GM04504 (cell line): ENCODE results near the gene TUBGCP2.
"Not testable (repeated sequence)": the region's sequence is repeated elsewhere in the genome, so short reads cannot be mapped to it uniquely, and the experiment has no call there.

Source experiments
- DNase-seq: peaks from one replicate; pipeline ENCODE4 v3.0.0-alpha.2; 2012; ENCODE audit warnings: low read depth

The TUBGCP2 gene

DNA sequence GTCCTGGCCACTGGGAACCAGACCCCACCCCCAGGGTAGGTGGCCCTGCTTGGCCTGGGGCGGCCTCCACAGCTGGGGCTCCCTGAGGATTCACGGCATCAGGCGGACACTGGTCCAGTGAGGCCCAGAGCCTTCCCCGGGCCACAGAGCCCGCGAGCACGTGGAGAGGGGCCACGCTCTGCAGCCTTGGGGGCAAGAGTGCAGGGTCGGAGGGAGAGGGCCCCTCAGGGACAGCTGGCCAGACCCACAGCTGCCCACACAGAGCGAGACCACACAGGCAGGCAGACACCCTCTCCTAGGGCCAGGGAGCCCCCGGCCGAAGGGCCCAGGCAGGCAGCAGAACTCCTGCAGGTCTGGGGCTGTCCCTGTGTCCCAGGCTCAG lies 60.3 kb downstream of the TUBGCP2 start:
- no peak for DNase-seq

DNA sequence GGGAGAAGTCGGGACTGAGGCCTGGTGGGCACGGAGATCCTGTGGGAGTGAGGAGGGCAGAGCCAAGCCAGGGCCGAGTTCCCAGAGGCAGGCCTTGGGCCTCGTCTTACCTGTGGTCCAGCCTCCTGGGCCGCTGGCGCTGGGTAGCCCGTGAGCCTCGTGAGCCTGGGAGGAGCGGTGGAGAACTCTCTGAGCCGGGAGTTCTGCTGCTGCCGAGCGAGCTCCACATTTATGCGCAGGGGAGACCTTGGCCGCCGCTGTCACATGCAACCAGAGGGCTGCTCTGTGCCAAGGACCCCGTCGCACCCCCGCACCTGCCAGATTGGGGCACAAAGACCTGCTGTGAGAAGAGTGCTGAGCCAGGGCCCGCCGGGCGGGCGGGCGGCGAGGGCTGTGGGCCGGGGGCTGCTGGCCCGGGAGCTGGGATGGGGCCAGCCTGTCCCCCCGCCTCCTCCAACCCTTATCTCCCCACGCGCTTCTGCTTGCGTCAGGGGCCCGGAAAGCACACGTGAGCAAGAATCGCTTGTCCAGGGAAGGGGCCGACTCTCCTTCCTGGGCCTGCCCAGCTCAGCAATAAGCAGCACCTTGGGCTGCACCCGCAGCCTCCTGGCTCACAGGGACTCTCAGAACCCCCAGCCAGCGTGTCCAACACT lies 60.9 kb downstream of the TUBGCP2 start:
- no peak for DNase-seq

DNA sequence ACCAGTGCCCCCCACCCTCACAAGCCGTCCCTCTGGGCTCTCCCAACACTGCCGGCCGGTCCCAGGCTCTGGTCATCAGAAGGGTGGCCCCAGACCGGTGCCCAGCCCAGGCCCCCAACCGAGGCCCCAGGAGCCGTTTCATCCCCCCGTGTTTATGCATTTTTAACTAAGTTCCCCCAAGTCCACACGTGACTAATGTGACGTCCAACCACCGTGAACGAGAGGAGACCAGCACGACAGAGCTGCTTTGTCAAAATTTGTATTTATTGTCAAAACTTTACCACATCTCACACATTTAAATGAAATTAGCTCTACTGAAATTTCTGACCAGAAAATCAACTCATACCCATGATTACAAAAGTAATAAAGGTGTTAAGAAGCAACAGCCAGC lies 62.4 kb downstream of the TUBGCP2 start:
- DNase-seq, result no peak

DNA sequence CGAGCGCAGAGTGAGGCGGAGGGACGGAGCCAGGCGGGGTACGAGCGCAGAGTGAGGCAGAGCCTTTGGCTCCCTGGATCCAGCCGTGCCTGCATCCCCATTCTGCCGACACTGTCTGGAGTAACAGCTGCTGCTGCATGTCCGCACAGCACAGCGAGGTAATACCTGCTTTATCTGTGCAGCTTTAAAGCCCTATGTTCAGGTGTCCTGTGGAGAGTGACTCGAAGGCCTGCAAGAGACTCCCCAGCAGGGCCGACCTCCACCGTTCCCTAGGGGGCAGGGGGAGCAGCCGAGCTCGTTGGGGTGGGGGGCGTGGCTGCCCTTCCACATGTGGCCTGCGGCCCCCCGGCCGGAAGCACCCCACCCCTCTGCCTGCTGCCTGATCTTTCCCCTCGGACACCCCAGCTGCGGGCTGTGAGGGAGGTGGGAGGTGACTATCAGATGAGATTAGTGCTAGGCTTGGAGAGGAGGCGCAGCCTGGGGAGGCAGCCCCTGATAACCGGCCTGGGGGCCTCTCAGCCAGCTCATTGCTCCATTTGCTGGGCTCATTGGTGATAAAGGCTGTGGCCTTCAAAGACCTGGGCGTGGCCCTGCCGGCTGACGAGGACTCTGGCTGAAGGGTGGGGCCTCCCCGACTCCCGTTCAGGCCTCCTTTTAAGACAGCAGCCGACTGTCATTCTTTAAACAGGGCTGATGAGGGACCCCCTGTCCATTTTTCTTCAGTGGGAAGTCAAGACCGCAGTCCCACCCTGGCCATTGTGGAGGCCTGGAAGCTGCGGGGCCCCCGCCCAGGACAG lies 63.0 kb downstream of the TUBGCP2 start:
- no peak for DNase-seq

DNA sequence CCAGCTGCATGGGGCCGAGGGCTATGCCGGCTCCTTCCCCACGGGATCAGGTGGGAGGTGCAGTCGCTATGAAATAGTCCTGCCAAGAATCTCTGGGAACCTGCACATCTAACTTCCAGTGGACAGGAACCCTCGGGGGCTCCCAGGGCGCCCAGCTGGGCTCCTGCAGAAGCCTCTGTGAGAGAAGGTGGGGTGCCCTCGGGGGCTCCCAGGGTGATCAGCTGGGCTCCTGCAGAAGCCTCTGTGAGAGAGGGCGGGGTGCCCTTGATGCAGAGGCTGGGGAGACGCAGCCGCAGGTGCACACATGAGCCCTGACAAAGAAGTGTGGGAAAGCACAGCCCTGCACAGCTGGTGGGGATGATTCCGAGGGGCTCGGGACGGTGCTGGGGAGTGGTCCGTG lies 65.1 kb downstream of the TUBGCP2 start:
- DNase-seq, result no peak

DNA sequence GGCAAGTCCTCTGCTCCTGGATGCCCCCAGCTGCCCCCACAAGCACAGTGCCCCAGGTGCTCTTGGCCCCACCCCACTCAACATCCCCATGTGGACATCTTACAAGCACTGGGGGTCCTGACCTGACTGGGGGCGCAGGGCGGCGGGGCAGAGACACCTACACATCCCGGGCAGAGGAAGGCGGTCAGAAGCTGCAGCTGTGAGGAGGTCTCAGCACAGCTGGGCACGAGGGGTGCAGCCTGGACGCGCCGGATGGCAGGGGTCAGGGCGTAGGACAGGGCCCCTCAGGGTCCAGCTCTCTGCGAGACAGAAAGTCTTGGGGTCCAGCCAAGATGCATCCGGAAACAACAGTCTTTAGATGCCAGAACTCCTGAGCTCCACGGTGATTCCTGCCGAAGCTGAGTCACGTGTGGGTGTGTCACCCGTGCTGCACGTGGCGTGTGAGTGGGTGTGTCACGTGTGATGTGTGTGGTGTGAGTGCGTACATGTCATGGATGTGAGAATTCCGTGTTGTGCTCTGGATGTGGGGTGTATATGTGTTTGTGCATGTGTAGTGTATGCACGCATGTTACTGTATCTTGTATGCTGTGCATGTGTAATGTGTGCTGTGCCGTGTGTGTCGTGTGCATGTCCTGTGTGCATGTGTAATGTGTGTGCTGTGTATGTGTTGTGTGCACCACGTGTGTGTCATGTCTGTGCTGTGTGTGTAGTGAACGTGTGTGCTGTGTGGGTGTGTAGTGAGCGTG lies 65.9 kb downstream of the TUBGCP2 start:
- DNase-seq, result no peak

DNA sequence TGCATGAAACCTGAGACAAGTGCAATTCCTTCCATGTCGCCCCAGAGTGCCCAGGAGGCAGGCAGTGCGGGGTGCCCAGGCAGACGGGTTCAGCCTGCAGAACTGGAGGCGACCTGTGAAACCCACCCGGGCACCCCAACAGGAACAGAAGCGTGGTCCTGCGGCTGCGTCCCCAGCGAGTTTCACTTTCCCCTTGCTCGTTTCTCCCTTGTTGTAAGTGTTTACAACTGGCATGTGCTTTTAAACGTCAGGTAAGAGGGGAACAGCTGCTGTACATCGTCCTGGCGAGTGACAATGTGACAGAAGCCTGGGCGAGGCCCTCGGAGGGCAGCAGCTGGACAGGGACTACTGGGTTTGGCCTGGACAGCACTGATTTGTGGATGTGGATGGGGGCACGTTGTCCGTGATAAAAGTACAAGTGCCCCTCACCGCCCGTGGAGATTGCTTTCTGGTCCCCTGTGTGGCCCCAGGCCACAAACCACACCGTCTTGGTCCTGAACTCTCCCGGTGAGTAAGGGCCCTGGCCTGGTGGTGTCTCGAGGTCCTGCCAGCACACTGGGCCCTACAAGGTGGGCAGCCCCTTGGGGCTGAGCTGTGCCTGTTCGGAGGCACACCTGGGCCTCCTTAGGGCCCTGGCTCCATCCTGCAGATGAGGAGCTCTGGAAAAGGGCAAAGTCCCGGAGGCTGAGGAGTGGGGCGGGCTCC lies 67.0 kb downstream of the TUBGCP2 start:
- DNase-seq, result no peak

DNA sequence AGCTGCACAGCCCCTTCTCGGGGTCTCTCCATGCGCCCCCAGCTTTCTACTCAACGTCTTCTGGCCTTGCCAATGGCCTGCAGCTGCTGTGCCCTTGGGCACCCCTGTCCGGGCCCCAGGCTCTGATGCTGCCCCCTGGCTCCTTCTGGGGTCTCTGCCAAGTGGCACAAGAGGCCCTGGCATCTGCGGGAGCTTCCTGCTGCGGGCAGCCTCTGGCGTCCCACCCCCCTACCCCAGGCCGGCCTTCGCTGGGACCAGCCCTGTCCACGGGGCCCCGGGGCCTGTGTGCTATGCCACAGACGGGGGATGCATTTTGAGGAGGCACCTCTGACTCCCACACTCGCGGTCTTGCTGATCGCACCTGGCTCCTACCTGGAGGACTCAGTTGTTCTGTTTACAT lies 68.7 kb downstream of the TUBGCP2 start:
- no peak for DNase-seq

DNA sequence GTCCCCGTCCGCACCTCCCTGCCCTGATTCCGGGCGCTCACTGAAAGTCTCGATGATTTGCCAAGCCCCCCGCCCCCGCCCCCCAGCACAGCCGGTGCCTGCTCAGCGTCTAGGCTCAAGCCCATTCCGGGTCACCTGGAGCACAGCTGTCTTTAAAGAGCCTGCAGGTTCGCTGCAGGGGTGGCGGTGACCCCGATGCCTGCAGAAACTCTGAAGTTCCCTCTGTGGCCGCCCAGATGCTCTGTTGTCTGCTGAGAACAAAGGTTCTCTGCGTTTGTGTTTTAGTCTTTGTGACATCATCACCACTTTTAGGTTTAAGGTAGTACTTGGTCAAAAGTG lies 70.2 kb downstream of the TUBGCP2 start:
- DNase-seq, result no peak

DNA sequence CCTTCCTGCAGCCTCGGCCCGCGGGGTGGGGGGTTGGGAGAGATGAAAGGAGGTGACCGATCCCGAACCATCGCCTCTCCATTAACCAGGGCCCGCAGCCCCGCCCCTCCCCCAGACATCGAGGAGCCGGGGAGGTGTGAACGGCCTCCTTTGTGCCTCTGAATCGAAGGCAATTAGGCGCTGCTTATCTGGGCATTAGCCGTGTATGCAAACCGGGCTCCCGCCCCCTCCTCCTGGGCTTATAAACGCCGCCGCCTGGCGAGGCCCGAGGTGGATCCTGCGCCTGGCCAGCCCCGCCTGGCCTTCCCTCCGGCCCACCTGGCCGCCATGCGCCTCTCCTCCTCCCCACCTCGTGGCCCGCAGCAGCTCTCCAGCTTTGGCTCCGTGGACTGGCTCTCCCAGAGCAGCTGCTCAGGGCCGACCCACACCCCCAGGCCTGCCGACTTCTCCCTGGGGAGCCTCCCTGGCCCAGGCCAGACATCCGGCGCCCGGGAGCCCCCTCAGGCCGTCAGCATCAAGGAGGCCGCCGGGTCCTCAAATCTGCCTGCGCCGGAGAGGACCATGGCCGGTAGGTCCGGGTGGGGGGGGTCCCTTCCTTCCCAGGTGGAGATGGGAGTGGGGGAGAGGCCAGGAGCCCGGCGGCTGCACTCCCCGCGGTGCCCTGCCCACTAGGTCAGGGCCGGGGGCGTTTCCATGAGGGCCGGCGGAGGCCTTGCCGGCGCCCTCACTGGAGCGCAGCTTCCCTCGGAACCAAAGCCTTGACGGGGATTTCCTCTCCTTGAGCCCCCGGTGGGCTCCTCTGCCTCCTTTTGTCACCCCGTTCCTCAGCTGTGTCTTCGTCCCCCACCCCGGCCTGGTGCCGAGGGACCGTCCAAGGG lies 70.8 kb downstream of the TUBGCP2 start, which contains the start of gene VENTX:
TSS of gene VENTX (plus strand) at position 268 of the 878 bp plus-strand sequence. CDS start at position 328, 60 bp downstream.
- no peak for DNase-seq

DNA sequence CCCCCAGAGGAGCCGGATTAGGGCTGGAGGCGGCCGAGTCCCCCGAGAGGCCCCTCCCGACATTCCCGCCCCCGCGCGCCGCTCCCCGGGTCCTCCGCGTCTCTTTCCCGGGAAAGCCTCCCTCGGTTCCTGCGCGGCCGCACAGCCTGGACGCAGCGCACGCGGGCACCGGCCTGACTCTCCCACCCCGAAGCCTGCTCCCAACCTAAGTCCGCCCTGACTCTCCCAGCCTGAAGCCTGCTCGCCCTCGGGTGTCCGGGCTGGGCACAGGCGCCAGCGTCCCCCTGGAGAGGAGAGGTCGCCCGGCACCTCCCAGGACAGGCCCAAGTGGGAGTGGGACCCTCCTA lies 71.5 kb downstream of the TUBGCP2 start:
- no peak for DNase-seq

DNA sequence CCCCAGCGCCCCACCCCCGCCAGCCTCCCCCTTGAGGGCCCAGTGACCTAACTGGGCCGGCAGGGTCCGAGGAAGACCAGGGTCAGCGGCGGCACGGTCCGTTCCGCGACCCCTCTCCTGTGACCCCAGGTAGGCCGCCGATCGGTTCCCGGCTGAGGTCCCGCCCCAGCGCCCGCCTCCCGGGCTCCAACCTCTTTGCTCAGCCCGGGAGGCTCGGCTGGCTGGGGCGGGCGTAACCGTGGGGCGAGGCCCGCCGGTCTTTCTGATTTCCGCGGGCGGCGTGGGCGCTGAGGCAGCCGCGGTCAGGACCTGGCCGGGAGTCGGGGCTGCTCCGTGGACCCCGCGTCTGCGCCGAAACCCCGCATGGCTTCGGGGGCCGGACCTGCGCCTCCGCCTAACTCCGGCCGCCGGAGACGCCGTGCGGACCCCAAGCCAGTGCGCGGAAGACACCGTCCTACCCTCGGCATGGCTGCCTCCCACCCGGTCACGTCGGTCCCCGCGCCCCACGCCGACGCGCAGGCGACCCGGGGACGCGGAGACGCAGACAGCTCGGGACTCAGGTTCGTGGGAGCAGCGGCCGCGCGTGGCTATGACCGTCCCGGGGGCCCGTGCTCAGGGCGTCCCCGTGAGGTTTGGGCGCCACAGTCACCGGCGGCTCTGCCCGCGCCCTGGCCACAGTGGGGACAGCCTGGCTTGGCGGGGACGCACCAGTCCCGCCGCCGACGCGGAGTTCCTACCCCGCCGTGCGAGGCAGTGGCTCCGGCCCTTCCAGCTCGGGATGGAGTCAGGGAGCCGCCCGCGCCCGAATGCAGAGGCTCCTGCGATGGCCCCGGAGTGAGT lies 72.1 kb downstream of the TUBGCP2 start:
- DNase-seq, result no peak

DNA sequence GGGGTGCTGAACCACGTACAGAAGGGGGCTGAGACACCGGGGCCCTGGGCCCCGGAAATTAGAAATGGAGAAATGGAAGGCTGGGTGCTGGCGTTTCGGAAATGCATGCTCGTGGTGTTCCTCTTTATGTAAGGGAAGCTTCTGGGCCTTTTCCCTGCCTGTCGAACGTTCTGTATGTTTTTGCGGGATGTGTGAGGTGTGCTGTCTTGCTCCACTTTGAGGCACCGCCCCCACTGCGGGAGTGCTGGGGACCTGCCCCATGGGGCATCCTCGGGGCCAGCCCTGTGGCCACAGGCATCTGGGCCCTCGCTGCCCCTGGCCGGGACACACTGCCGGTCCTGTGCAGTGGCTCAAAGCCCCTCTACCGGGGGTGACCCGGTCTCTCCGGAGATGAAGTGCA lies 72.7 kb downstream of the TUBGCP2 start:
- no peak for DNase-seq

DNA sequence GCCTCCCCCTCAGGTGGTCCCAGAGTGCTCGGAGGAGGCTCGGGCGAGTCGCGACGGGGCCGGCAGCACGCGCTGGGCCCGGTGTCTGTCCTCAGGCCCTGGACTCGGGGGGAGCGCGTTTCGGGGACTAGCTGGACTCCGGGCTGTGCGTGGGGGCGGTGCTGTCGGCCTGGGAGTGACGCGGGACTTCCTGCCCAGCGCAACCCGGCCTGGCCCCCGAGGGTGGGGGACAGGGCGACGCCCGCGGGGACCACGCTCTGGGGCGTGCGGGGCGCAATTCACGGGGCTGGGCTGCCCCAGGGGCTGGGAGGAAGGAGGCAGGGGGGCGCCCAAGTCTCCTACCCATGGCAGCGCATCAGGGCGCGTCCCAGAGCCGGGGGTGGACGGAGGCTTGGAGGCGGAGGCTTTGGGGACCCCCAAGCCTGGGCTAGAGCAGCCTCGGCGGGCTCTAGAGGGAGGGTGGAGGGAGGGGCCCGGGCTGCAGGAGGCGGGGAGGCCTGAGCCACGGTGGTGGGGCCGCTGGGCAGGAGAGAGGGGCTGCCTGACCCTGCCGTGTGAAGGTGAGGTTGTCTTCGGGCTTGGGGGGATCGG lies 73.3 kb downstream of the TUBGCP2 start:
- DNase-seq, result no peak

DNA sequence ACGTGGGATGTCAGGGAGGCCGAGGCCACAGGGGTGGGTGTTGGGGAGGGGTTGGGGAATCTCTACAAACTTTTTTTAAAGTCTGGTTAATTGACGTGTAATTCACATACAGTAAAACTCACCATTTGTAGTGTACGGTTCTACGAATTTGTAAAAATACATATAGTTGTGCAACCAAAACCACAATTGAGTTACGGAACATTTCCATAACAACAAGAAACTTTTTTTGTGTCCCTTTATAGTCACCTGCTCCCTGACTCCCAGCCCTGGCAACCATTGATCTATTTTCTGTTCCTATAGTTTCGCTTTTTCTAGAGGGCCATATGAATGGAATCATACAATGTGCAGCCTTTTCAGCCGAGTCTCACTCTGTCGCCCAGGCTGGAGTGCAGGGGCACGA lies 73.9 kb downstream of the TUBGCP2 start:
- not testable (repeated sequence) for DNase-seq

DNA sequence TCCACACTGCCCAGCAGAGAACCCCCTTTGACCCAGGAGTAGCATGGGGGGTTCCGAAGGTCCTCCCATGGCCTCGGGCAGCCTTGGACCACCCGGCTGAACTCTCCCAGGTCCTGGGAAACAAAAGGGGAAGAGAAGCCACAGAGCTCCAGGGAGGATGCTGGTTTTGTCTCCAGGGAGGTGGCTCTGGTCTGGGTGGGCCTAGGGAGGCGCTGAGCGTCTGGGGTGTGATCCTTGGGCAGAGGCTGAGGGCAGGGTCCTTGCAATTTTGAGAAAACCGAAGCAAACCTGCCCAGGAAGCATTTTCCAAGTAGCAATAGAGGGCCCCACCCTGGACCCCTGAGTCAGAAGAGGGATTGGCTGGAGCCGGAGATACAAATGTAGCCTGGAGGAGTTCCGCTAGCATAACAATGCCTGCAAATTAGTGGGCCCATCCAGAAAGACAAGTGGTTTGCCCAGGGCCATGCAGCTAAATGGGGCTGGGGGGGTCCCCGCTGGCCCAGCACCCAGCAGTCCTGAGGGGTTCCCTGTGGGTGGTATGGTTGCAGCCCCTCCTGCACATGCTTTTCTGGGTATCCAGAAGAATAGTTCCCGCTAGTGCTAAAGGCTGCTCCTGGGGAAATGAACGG lies 76.6 kb downstream of the TUBGCP2 start:
- no peak for DNase-seq

DNA sequence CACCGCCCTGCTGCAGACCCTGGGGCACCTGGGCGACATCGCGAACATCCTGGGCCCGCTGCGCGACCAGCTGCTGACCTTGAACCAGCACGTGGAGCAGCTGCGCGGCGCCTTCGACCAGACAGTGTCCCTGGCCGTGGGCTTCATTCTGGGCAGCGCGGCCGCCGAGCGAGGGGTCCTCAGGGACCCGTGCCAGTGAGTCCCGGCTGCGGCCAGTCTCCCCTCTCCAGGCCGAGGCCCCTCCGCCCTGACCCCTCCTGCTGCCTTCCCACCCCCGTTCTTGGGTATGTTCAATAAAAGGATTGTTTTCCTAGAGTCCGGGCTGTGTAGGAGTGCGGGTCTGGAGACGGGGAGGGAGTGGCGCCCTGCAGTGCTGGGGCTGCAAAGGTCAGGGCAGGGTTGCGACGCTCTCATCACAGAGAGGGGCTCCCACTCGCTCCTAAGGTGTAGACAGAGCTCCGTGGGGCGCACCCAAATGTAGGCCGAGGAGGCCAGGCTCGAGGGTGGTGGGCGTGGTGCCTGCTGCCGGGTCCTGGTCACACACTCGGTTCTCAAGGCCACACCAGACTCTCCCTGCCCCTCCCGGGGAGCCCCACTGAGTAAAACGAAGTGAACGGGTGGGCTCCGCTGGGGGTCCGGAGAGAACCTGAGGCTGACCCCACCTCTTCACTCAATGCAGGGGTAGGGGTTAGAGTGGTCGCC lies 77.3 kb downstream of the TUBGCP2 start:
- DNase-seq, result no peak

DNA sequence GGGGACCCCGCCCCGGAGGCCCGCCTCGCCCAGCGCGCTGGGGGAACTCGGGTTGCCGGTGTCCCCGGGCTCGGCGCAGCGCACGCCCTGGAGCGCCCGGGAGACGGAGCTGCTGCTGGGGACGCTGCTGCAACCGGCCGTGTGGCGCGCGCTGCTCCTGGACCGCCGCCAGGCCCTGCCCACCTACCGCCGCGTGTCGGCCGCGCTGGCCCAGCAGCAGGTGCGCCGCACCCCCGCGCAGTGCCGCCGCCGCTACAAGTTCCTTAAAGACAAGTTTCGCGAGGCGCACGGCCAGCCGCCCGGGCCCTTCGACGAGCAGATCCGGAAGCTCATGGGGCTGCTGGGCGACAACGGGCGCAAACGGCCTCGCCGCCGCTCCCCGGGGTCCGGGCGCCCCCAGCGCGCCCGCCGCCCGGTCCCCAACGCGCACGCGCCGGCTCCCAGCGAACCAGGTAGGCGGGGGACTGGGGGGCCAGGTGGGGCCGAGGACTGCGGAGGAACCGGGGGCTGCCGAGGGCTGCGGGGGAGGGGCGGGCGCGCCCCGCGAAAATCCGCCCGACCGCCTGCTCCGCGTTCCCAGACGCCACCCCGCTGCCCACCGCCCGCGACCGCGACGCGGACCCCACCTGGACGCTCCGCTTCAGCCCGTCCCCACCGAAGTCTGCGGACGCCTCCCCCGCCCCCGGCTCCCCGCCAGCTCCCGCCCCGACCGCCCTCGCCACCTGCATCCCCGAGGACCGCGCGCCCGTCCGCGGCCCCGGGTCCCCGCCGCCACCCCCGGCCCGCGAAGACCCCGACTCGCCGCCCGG lies 78.1 kb downstream of the TUBGCP2 start:
- no peak for DNase-seq

DNA sequence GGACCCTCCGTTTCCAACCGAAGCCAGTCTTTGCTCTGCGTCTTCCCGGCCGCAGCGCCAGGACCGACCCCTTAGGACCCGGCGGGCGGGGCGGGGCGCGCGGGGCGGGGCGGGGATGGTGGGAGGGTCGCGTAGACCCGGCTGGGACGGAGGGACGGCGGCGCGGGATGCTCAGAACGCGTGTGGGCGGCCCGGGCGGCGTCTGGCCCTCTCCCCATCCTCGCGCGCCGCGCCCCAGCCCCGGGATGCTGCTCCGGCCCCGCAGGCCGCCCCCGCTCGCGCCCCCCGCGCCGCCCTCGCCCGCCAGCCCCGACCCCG lies 78.7 kb downstream of the TUBGCP2 start, which contains the start of gene UTF1:
TSS of gene UTF1 (plus strand) at position 174 of the 318 bp plus-strand sequence. CDS start at position 246, 72 bp downstream.
- no peak for DNase-seq
